ENCODE measurements around the gene TRAK2. TPM values are rescaled to one million over a fixed set of nuclear protein-coding genes. Genes with fewer than 3 reads are reported as not detected.

The TRAK2 gene
- total and polyA plus RNA-seq, 2 donors (not counting 3 experiments of a cell fraction or from before 2014, with no cell fraction given), result 9.7 to 35.7 TPM

- H3K9ac ChIP-seq (replicated peaks; ENCODE audit: extremely low read depth, insufficient read depth, low read length), result no peak overlapping the region
- DNase-seq (ENCODE audit: low read depth, low spot score), result no peak
- intact Hi-C loops (cut with micrococcal nuclease) (no loop called here), dilution Hi-C loops (cut with MboI; ENCODE audit: extremely low pct_ligation_motif_present, low sequenced_read_pairs) (no loop called here)
- no peak overlapping the region for H2AFZ ChIP-seq (ENCODE audit: low read depth, low read length)
- no peaks in the 10 kb centered on the region for H3K36me3 ChIP-seq (ENCODE audit: control insufficient read depth in 2 of 2, extremely low read depth in 1 of 2, insufficient read depth in 2 of 2, low read length in 2 of 2)
- TF ChIP-seq EZH2 (IDR thresholded peaks at IDR 0.05; ENCODE audit: borderline replicate concordance, low read depth, low read length, severe bottlenecking), result no peak
- TF ChIP-seq MAX (IDR thresholded peaks at IDR 0.05; ENCODE audit: insufficient read depth, insufficient read length), result no peak
- TF ChIP-seq FOS (IDR thresholded peaks at IDR 0.05; ENCODE audit: borderline replicate concordance, insufficient read depth, low read length), result no peak
- no peak for TF ChIP-seq MYC (IDR thresholded peaks at IDR 0.05; ENCODE audit: low read depth, low read length)
- TF ChIP-seq JUN (IDR thresholded peaks at IDR 0.05; ENCODE audit: borderline replicate concordance, insufficient read depth, insufficient read length, low read depth), result no peak
- H3K79me2 ChIP-seq (ENCODE audit: control insufficient read depth, insufficient read depth, low read length), result no peaks in the 10 kb centered on the region
- H3K4me3 ChIP-seq (replicated peaks in 1 of 3; ENCODE audit: insufficient read depth in 1 of 3, low read depth in 1 of 3, low read length in 3 of 3), result no peak overlapping the region
- no peaks in the 10 kb centered on the region for H4K20me1 ChIP-seq (replicated peaks; ENCODE audit: control insufficient read depth, extremely low read depth, insufficient read depth, low read length)
- H3K4me2 ChIP-seq (ENCODE audit: insufficient read depth, low read length), result no peak overlapping the region
- no peak overlapping the region for H3K27ac ChIP-seq (ENCODE audit: insufficient read depth, low read depth, low read length)
- POLR2A ChIA-PET, result no interaction called here
- FAIRE-seq, result no peak
- CTCF ChIA-PET, result interaction anchor here (0.5 to 2.0 kb wide), 3 partner anchors 15 to 202 kb away, joined by 3 to 4 read pairs (median 4); no protein-coding TSS in a partner anchor
- no peaks in the 10 kb centered on the region for H3K27me3 ChIP-seq (ENCODE audit: control insufficient read depth in 2 of 2, insufficient read depth in 2 of 2, low read length in 2 of 2)
- BruUV-seq (replicated peaks), result no TSS peak
- H3K9me3 ChIP-seq (replicated peaks; ENCODE audit: control insufficient read depth, insufficient read depth, low read length), result no peaks in the 10 kb centered on the region
- no peaks in the 10 kb centered on the region for H3K4me1 ChIP-seq (ENCODE audit: control insufficient read depth, extremely low read depth, insufficient read depth, low read length)
- H3K9me1 ChIP-seq (replicated peaks; ENCODE audit: control insufficient read depth, extremely low read depth, insufficient read depth, low read length), result no peaks in the 10 kb centered on the region
Measured at GRCh38 chr2:201343559-201343958, 107.7 kb downstream of the TRAK2 start.

- no peaks in the 10 kb centered on the region for H3K9me3 ChIP-seq (replicated peaks; ENCODE audit: control insufficient read depth, insufficient read depth, low read length)
- no peaks in the 10 kb centered on the region for H3K9me1 ChIP-seq (replicated peaks; ENCODE audit: control insufficient read depth, extremely low read depth, insufficient read depth, low read length)
- POLR2A ChIA-PET, result no interaction called here
- H3K27me3 ChIP-seq (ENCODE audit: control insufficient read depth in 2 of 2, insufficient read depth in 2 of 2, low read length in 2 of 2), result no peaks in the 10 kb centered on the region
- TF ChIP-seq GATA2 (IDR thresholded peaks at IDR 0.05; ENCODE audit: insufficient read depth, insufficient read length, low read depth, low read length), result no peak
- no peak for TF ChIP-seq POLR2AphosphoS5 (IDR thresholded peaks at IDR 0.05; ENCODE audit: insufficient read depth, low read depth, low read length)
- no peak for TF ChIP-seq CTCF (IDR thresholded peaks at IDR 0.05; ENCODE audit: extremely low read depth in 1 of 2, insufficient read depth in 1 of 2, low read depth in 1 of 2, low read length in 2 of 2)
- TF ChIP-seq MAX (IDR thresholded peaks at IDR 0.05; ENCODE audit: insufficient read depth, insufficient read length), result no peak
- no peak for TF ChIP-seq MYC (IDR thresholded peaks at IDR 0.05; ENCODE audit: low read depth, low read length)
- TF ChIP-seq EZH2 (IDR thresholded peaks at IDR 0.05; ENCODE audit: borderline replicate concordance, low read depth, low read length, severe bottlenecking), result no peak
- CTCF ChIA-PET, result interaction anchor here (2.0 kb wide), 1 partner anchor 15 kb away, joined by 4 read pairs; no protein-coding TSS in a partner anchor
- no peak overlapping the region for H3K27ac ChIP-seq (ENCODE audit: insufficient read depth, low read depth, low read length)
- H3K79me2 ChIP-seq (ENCODE audit: control insufficient read depth, insufficient read depth, low read length), result no peaks in the 10 kb centered on the region
- no peak overlapping the region for H3K4me2 ChIP-seq (ENCODE audit: insufficient read depth, low read length)
- BruUV-seq (replicated peaks), result no TSS peak
- no peak overlapping the region for H2AFZ ChIP-seq (ENCODE audit: low read depth, low read length)
- no peaks in the 10 kb centered on the region for H4K20me1 ChIP-seq (replicated peaks; ENCODE audit: control insufficient read depth, extremely low read depth, insufficient read depth, low read length)
- dilution Hi-C loops (cut with MboI; ENCODE audit: extremely low pct_ligation_motif_present, low sequenced_read_pairs), result no loop called here
- FAIRE-seq (no peak), DNase-seq (ENCODE audit: low read depth, low spot score) (no peak)
- H3K4me1 ChIP-seq (ENCODE audit: control insufficient read depth, extremely low read depth, insufficient read depth, low read length), result no peaks in the 10 kb centered on the region
- no peak overlapping the region for H3K9ac ChIP-seq (replicated peaks; ENCODE audit: extremely low read depth, insufficient read depth, low read length)
- no peaks in the 10 kb centered on the region for H3K36me3 ChIP-seq (ENCODE audit: control insufficient read depth in 2 of 2, extremely low read depth in 1 of 2, insufficient read depth in 2 of 2, low read length in 2 of 2)
- intact Hi-C loops (cut with micrococcal nuclease), result no loop called here
- no peak overlapping the region for H3K4me3 ChIP-seq (replicated peaks in 1 of 3; ENCODE audit: insufficient read depth in 1 of 3, low read depth in 1 of 3, low read length in 3 of 3)
Measured at GRCh38 chr2:201342923-201343322, 108.3 kb downstream of the TRAK2 start.

All from endothelial cell of umbilical vein (primary cell).